BLaER1 (cell line): Measurements from ENCODE around the gene PTPN2.

Experiments used
- H3K27ac ChIP-seq: shearing (Covaris generic); formaldehyde crosslinking; 2 replicates; pipeline ENCODE4 v1.8.1; 2022
- H3K27me3 ChIP-seq: shearing (Covaris generic); formaldehyde crosslinking; 2 replicates; pipeline ENCODE4 v1.8.1; 2022
- H3K36me3 ChIP-seq: shearing (Covaris generic); formaldehyde crosslinking; 2 replicates; pipeline ENCODE4 v1.8.1; 2022
- H3K4me1 ChIP-seq: shearing (Covaris generic); formaldehyde crosslinking; 2 replicates; pipeline ENCODE4 v1.8.1; 2022
- H3K4me2 ChIP-seq: shearing (Covaris generic); formaldehyde crosslinking; 2 replicates; pipeline ENCODE4 v1.8.1; 2022
- H3K4me3 ChIP-seq: shearing (Covaris generic); formaldehyde crosslinking; 2 replicates; pipeline ENCODE4 v1.8.1; 2022
- H3K9ac ChIP-seq: shearing (Covaris generic); formaldehyde crosslinking; 2 replicates; pipeline ENCODE4 v1.8.1; 2022
- H3K9me3 ChIP-seq: shearing (Covaris generic); formaldehyde crosslinking; 2 replicates; pipeline ENCODE4 v1.8.1; 2022
- H4K20me1 ChIP-seq: shearing (Covaris generic); formaldehyde crosslinking; 2 replicates; pipeline ENCODE4 v1.8.1; 2022
- Cebpa-rat ChIP-seq: shearing (Covaris generic); IDR thresholded peaks from 2 replicates; pipeline ENCODE4 v1.8.1; 2022

PTPN2 gene

DNA sequence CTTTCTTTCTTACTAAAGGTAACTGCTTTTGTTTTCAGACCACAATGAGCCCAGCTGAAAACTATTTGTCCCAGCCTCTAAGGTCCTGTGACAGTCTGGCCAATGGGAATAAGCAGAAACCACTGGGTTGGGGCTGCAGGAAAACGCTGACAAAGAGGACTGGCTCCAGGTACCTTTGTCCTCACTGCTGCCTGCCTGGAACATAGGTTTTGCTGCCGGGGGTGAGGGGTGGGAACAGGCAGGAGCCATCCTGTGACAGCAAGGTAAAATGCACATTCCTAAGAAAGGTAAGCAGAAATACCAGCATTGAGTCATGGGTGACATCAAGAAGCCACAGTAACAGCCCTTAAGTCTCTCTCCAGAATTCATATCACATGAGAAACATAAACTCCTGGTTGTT, 21.6 kb downstream of the PTPN2 start:
- H3K36me3 ChIP-seq: peaks cover 25% of the 10 kb centered on the region
- no peak overlapping the region for H3K4me3 ChIP-seq
- H3K9me3 ChIP-seq: peaks cover 11% of the 10 kb centered on the region
- H3K27ac ChIP-seq: no peak overlapping the region
- peak overlapping the region; percentile 39; the same call in 1 of the 2 replicates for H3K4me2 ChIP-seq
- TF ChIP-seq Cebpa-rat: no peak
- H3K9ac ChIP-seq: no peak overlapping the region
- H3K27me3 ChIP-seq: no peaks in the 10 kb centered on the region
- H3K4me1 ChIP-seq: peaks cover 25% of the 10 kb centered on the region
- H4K20me1 ChIP-seq: peaks cover 80% of the 10 kb centered on the region

DNA sequence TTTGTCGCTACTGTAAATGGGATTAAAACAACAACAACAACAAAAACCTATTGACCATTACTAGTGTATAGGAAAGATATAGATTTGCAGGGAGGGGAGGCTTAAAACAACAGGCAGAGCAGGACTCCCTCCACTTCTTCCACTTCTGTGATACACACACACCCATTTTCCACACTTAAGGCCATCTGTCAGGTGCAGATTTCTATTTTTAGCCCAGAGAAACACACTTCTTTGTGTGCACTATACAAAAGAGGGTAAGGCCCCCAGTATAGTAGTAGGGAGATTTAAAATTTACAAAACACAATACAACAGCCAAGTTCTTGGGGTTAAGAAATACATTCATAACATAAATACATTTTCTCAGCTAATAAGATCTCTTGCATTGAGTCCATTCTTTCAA, 22.4 kb downstream of the PTPN2 start:
- Histone ChIP-seq H3K27ac (no peak overlapping the region), H4K20me1 (peaks cover 72% of the 10 kb centered on the region), H3K9ac (no peak overlapping the region), H3K36me3 (peaks cover 25% of the 10 kb centered on the region), H3K9me3 (peaks cover 5% of the 10 kb centered on the region), H3K27me3 (no peaks in the 10 kb centered on the region), H3K4me2 (peak overlapping the region; percentile 39), H3K4me3 (no peak overlapping the region), H3K4me1 (peaks cover 29% of the 10 kb centered on the region)
- no peak for TF ChIP-seq Cebpa-rat

- Histone ChIP-seq H3K9me3 (no peaks in the 10 kb centered on the region), H3K4me2 (no peak overlapping the region)
Measured at GRCh38 chr18:12860530-12860929, 23.5 kb downstream of the PTPN2 start.

DNA sequence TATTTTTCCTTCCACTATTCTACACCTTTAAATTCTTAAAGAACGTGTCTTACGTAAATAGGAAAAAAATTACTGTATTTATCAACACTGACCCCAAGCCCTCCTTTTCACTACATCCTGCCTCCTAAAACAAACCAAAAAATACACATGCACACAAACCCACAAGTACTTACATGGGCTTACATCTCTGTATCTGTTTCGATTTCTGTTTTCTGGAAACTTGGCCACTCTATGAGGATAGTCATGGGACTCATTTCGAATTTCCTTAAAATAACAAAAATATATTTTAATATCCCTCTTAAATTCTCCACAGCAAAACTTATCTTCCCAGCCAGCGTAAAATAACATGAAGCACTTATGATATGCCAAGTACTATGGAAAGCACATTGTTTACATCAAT, 25.0 kb downstream of the PTPN2 start:
- H3K4me3 ChIP-seq: no peak overlapping the region
- H3K27ac ChIP-seq: no peak overlapping the region
- H3K9me3 ChIP-seq: no peaks in the 10 kb centered on the region
- no peaks in the 10 kb centered on the region for H3K27me3 ChIP-seq
- peaks cover 29% of the 10 kb centered on the region for H3K4me1 ChIP-seq
- H3K9ac ChIP-seq: no peak overlapping the region
- TF ChIP-seq Cebpa-rat: no peak
- H4K20me1 ChIP-seq: peaks cover 54% of the 10 kb centered on the region
- no peak overlapping the region for H3K4me2 ChIP-seq
- H3K36me3 ChIP-seq: peaks cover 40% of the 10 kb centered on the region

More at GRCh38 chr18:12860530-12860929, 23.5 kb downstream of the PTPN2 start:
- Histone ChIP-seq H3K27ac (no peak overlapping the region), H3K4me1 (peaks cover 29% of the 10 kb centered on the region), H3K9ac (no peak overlapping the region), H3K27me3 (no peaks in the 10 kb centered on the region), H4K20me1 (peaks cover 68% of the 10 kb centered on the region), H3K36me3 (peaks cover 30% of the 10 kb centered on the region), H3K4me3 (no peak overlapping the region)
- no peak for TF ChIP-seq Cebpa-rat

GRCh38 chr18:12857991-12858544, 26.0 kb downstream of the PTPN2 start:
- no peak for TF ChIP-seq Cebpa-rat
- no peak overlapping the region for H3K27ac ChIP-seq
- H4K20me1 ChIP-seq: peaks cover 49% of the 10 kb centered on the region
- H3K4me1 ChIP-seq: peaks cover 29% of the 10 kb centered on the region
- H3K27me3 ChIP-seq: no peaks in the 10 kb centered on the region
- H3K4me3 ChIP-seq: no peak overlapping the region
- no peaks in the 10 kb centered on the region for H3K9me3 ChIP-seq
- H3K4me2 ChIP-seq: peak overlapping the region; percentile 44
- H3K36me3 ChIP-seq: peaks cover 48% of the 10 kb centered on the region
- no peak overlapping the region for H3K9ac ChIP-seq

DNA sequence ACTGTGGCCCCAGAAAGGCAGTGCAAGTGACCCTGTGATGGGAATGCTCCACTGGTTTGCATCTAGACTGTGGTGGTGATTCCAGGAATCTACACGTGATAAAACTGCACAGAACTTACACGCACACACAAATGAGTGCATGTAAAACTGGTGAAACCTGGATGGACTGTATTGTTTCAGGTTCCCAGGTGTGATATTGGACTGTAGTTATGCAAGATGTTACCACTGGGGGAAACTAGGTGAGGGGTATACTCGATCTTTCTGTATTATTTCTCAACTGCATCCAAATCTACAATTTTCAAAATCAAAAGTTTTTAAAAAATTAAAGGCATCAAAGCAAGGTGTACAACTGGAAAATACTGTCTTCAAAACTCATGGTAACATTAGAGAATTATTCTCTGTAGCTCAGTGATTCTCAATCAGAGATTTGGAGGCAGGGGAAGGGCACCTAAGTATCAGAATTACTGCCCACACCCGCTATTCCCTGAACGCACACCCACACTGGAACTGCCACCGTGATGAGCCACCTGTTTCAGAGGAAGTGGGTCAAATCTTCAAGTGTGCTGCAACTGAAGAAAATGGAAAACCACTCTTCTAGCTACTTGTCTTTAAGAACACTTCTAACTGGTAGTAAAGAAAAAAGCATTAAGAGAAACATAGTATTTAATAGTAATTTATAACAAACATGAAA, 26.7 kb downstream of the PTPN2 start:
- no peak overlapping the region for H3K27ac ChIP-seq

DNA sequence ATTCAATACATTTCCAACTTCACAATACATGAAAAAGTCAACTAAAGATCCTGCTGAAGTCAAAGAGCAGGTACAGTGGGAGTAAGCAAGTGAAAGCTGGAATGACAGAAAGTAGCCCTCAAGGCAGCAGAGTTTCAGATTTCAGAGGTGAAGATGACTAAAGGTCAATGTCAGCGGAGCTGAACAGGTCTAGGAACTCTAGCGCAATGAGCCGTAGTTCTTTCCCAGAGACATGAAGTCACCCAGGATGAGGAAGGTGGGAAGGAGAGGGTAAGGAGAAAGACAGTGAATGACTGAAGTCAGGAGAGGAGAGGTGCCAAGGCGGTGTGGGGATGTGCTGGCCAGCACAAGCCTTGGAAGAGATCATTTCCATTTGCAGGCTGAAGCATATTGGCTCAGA, 28.1 kb downstream of the PTPN2 start:
- H3K27me3 ChIP-seq: no peaks in the 10 kb centered on the region
- H3K36me3 ChIP-seq: peaks cover 54% of the 10 kb centered on the region
- no peak overlapping the region for H3K4me2 ChIP-seq
- H3K4me3 ChIP-seq: no peak overlapping the region
- H3K4me1 ChIP-seq: peaks cover 20% of the 10 kb centered on the region
- no peaks in the 10 kb centered on the region for H3K9me3 ChIP-seq
- no peak overlapping the region for H3K9ac ChIP-seq
- peaks cover 36% of the 10 kb centered on the region for H4K20me1 ChIP-seq
- no peak overlapping the region for H3K27ac ChIP-seq
- TF ChIP-seq Cebpa-rat: no peak

More for the DNA sequence above, 26.7 kb downstream of the PTPN2 start:
- H3K36me3 ChIP-seq: peaks cover 52% of the 10 kb centered on the region
- peaks cover 25% of the 10 kb centered on the region for H3K4me1 ChIP-seq
- no peaks in the 10 kb centered on the region for H3K9me3 ChIP-seq
- H3K4me3 ChIP-seq: no peak overlapping the region
- TF ChIP-seq Cebpa-rat: no peak
- H3K9ac ChIP-seq: no peak overlapping the region
- H3K27me3 ChIP-seq: no peaks in the 10 kb centered on the region
- peaks cover 48% of the 10 kb centered on the region for H4K20me1 ChIP-seq
- H3K4me2 ChIP-seq: peak overlapping the region; percentile 44

DNA sequence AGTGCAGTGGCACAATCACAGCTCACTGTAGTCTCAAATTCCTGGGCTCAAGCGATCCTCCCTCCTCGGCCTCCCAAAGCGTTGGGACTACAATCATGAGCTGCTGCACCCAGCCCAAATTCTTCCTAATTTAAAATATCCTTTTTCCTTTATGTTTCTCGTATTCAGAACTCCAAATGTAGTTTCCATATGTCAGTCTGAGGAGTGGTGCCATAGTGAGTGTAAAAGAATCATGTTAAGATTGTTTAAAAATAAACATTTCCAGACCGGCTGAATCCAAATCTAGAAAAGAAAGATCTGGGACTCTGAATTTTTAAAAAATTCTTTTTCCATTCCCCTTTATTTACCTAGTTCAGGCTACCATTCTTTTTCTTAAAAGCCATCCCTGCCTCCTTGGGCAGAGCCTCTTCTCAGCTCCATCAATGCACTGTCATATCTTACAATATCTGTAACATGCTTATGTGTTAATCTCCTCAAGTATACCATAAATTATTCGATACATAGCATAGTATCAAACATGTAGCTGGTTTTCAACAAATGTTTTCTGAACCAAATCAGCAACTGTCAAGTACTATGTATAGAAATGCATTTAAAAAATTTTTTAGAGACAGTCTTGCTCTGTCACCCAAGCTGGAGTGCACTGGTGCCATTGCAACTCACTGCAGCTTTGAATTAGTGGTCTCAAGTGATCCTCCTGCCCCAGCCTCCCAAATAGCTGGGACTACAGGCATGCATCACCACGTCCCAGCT, 31.3 kb downstream of the PTPN2 start:
- peaks cover 13% of the 10 kb centered on the region; the same call in 1 of the 2 replicates for H4K20me1 ChIP-seq
- H3K4me2 ChIP-seq: no peak overlapping the region
- H3K9me3 ChIP-seq: peaks cover 6% of the 10 kb centered on the region; the same call in 1 of the 2 replicates
- H3K27me3 ChIP-seq: no peaks in the 10 kb centered on the region
- peaks cover 66% of the 10 kb centered on the region for H3K36me3 ChIP-seq
- TF ChIP-seq Cebpa-rat: no peak
- H3K9ac ChIP-seq: no peak overlapping the region
- H3K27ac ChIP-seq: no peak overlapping the region
- no peak overlapping the region for H3K4me3 ChIP-seq
- peaks cover 14% of the 10 kb centered on the region for H3K4me1 ChIP-seq

DNA sequence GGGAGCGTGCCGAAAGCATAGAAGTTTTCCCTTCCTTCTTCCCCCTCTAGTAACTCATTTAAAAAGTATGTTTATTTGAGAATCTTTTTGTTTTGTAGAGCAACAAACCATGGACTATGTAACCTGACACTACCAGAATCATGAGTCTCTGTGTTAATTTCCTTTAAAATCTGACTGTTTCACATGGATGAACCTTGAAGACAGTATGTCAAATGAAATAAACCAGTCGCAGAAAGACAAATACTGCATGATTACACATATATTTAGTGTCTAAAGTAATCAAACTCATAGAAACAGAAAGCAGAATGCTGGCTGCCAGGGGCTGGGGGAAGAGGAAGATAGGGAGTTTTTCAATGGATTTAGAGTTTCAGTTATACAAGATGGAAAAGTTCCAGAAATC, 32.3 kb downstream of the PTPN2 start:
- H4K20me1 ChIP-seq: peaks cover 13% of the 10 kb centered on the region; the same call in 1 of the 2 replicates
- peaks cover 67% of the 10 kb centered on the region for H3K36me3 ChIP-seq
- no peak overlapping the region for H3K4me3 ChIP-seq
- no peak for TF ChIP-seq Cebpa-rat
- no peak overlapping the region for H3K9ac ChIP-seq
- peaks cover 7% of the 10 kb centered on the region; the same call in 1 of the 2 replicates for H3K4me1 ChIP-seq
- no peaks in the 10 kb centered on the region for H3K27me3 ChIP-seq
- H3K4me2 ChIP-seq: no peak overlapping the region
- H3K27ac ChIP-seq: no peak overlapping the region
- peaks cover 15% of the 10 kb centered on the region for H3K9me3 ChIP-seq

DNA sequence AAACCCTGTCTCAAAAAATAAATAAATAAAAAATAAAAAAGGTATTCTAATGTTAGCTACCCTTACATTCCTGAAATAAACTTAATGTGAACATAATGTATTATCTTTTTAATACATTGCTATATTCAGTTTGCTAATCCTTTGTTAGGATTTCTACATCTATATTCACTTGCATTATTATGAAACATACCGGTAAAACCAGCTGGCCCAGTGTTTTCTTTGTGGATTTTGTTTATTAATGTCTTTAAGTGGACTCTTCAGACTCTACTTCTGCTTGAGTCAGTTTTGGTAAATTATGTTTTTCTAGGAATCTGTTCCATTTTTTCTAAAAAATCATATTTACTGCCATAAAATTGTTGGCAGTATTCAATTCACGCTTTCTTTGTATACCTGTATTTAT, 34.5 kb downstream of the PTPN2 start:
- Histone ChIP-seq H3K36me3 (peaks cover 57% of the 10 kb centered on the region), H3K4me1 (peaks cover 16% of the 10 kb centered on the region), H3K4me2 (no peak overlapping the region), H4K20me1 (peaks cover 13% of the 10 kb centered on the region; the same call in 1 of the 2 replicates), H3K9me3 (peaks cover 20% of the 10 kb centered on the region), H3K9ac (no peak overlapping the region), H3K27ac (no peak overlapping the region), H3K4me3 (no peak overlapping the region), H3K27me3 (no peaks in the 10 kb centered on the region)
- no peak for TF ChIP-seq Cebpa-rat
